SK-N-SH (cell line): ENCODE results near the gene TACC2. TPM values are rescaled to one million over a fixed set of nuclear protein-coding genes. Genes with fewer than 3 reads are reported as not detected.

Experiments
- CTCF ChIA-PET: fragments of 300-600, 350-600 bp; formaldehyde crosslinking; extraction: SDS; loops from one replicate; lab custom pipeline; 2021; lab: Yijun Ruan, JAX
- POLR2A ChIA-PET: fragments of 350-600 bp; sonication (Branson Sonifier 250); formaldehyde crosslinking; extraction: SDS; loops from one replicate; lab custom pipeline; 2020; ENCODE audit warnings: antibody characterized with exemption, inconsistent platforms; lab: Yijun Ruan, JAX
- DNase-seq: peaks from one replicate; pipeline ENCODE4 v3.0.0; 2012
- H2AFZ ChIP-seq: fragments of 200-600 bp; sonication (generic); 2 replicates; pipeline ENCODE4 v1.8.1; 2016; ENCODE audit warnings: antibody characterized with exemption, mild to moderate bottlenecking, low read depth
- H3F3A ChIP-seq: fragments of 200-600 bp; sonication (generic); replicated peaks from 2 replicates; pipeline ENCODE3; 2016; ENCODE audit warnings: antibody characterized with exemption, mild to moderate bottlenecking; ENCODE audit not compliant: insufficient read depth
- H3K27ac ChIP-seq, 2 experiments: fragments of 200-500 bp in 1 of 2; fragments of 200-600 bp in 1 of 2; sonication (Bioruptor generic) in 1 of 2; sonication (generic), shearing (Covaris generic) in 1 of 2; 2 replicates each; pipeline versions ENCODE4 v1.5.1 to v1.6.1; 2014 to 2016; ENCODE audit warnings: low read depth in 2 of 2, inconsistent platforms in 1 of 2, low read length in 1 of 2, mild to moderate bottlenecking in 1 of 2, mixed read lengths in 1 of 2
- H3K27me3 ChIP-seq: fragments of 200-600 bp; sonication (generic), shearing (Covaris generic); 2 replicates; pipeline ENCODE4 v1.6.1; 2016; ENCODE audit warnings: mixed run types; ENCODE audit not compliant: insufficient read depth
- H3K36me3 ChIP-seq, 2 experiments: fragments of 200-500 bp in 1 of 2; fragments of 200-600 bp in 1 of 2; sonication (Bioruptor generic) in 1 of 2; sonication (generic) in 1 of 2; replicated peaks in 1 of 2; 2 replicates each; pipeline versions ENCODE3 to v1.5.1; 2014 to 2016; ENCODE audit warnings: low read length in 1 of 2, mild to moderate bottlenecking in 1 of 2; ENCODE audit not compliant: insufficient read depth in 2 of 2, control insufficient read depth in 1 of 2
- H3K4me1 ChIP-seq, 2 experiments: fragments of 200-500 bp in 1 of 2; fragments of 200-600 bp in 1 of 2; sonication (Bioruptor generic) in 1 of 2; sonication (generic), shearing (Covaris generic) in 1 of 2; 2 replicates each; pipeline versions ENCODE4 v1.5.1 to v1.6.1; 2014 to 2016; ENCODE audit warnings: low read depth in 1 of 2, low read length in 1 of 2, mixed run types in 1 of 2; ENCODE audit not compliant: insufficient read depth in 2 of 2, control insufficient read depth in 1 of 2
- H3K4me2 ChIP-seq: fragments of 200-600 bp; sonication (generic), shearing (Covaris generic); 2 replicates; pipeline ENCODE4 v1.6.1; 2017; ENCODE audit warnings: mixed run types
- H3K4me3 ChIP-seq, 2 experiments: fragments of 200-500 bp in 1 of 2; fragments of 200-600 bp in 1 of 2; sonication (Bioruptor generic) in 1 of 2; sonication (generic), shearing (Covaris generic) in 1 of 2; 2 replicates each; pipeline versions ENCODE4 v1.5.1 to v1.8.1; 2014 to 2016; ENCODE audit warnings: low read depth in 2 of 2, inconsistent platforms in 1 of 2, low read length in 1 of 2, mild to moderate bottlenecking in 1 of 2, mixed read lengths in 1 of 2, moderate library complexity in 1 of 2
- H3K79me2 ChIP-seq: fragments of 200-600 bp; sonication (generic); 2 replicates; pipeline ENCODE4 v1.8.1; 2017; ENCODE audit warnings: mild to moderate bottlenecking; ENCODE audit not compliant: insufficient read depth
- H3K9ac ChIP-seq: fragments of 200-600 bp; sonication (generic); 2 replicates; pipeline ENCODE4 v1.6.1; 2017; ENCODE audit warnings: mixed run types
- H3K9me2 ChIP-seq: fragments of 200-600 bp; sonication (generic); 2 replicates; pipeline ENCODE4 v1.6.1; 2017; ENCODE audit warnings: mixed run types
- H3K9me3 ChIP-seq: fragments of 200-600 bp; sonication (generic); 2 replicates; pipeline ENCODE4 v1.6.1; 2017; ENCODE audit warnings: mixed run types, mild to moderate bottlenecking, moderate library complexity
- H4K20me1 ChIP-seq: fragments of 200-600 bp; sonication (generic); 2 replicates; pipeline ENCODE4 v1.6.1; 2017; ENCODE audit warnings: mild to moderate bottlenecking, mixed run types; ENCODE audit not compliant: insufficient read depth
- CHD2 ChIP-seq: fragments of 150-350 bp; IDR thresholded peaks from 2 replicates; pipeline ENCODE4 v1.6.1; 2018; ENCODE audit warnings: low read length; ENCODE audit not compliant: partially characterized antibody
- FOXJ3 ChIP-seq: sonication (generic); formaldehyde crosslinking; IDR thresholded peaks from 2 replicates; pipeline ENCODE4 v1.5.1; 2020; ENCODE audit warnings: mild to moderate bottlenecking, missing genetic modification reagents
- GATA2 ChIP-seq: sonication (generic); formaldehyde crosslinking; IDR thresholded peaks from 2 replicates; pipeline ENCODE4 v1.5.0; 2020; ENCODE audit warnings: mild to moderate bottlenecking, missing genetic modification reagents
- JUND ChIP-seq: IDR thresholded peaks from 2 replicates; pipeline ENCODE4 v1.4.0; 2012
- NFIC ChIP-seq: IDR thresholded peaks from 2 replicates; pipeline ENCODE4 v1.4.0; 2012; ENCODE audit warnings: borderline replicate concordance
- RXRA ChIP-seq: IDR thresholded peaks from 2 replicates; pipeline ENCODE4 v1.4.0; 2012; ENCODE audit warnings: low read depth, mild to moderate bottlenecking, borderline replicate concordance
- SIN3A ChIP-seq: IDR thresholded peaks from 2 replicates; pipeline ENCODE4 v1.6.1; 2012; ENCODE audit warnings: low read depth, mild to moderate bottlenecking, low read length, moderate library complexity, borderline replicate concordance
- TCF12 ChIP-seq: IDR thresholded peaks from 2 replicates; pipeline ENCODE4 v1.4.0; 2012
- YY1 ChIP-seq: IDR thresholded peaks from 2 replicates; pipeline ENCODE4 v1.4.0; 2012; ENCODE audit warnings: low read depth, mild to moderate bottlenecking
- WGBS: methylation state at CpG from one replicate; pipeline ENCODE4 v1.1.6; 2017; ENCODE audit warnings: low lambda C conversion rate; 5-methylcytosine and 5-hydroxymethylcytosine counted together
- polyA plus RNA-seq, 3 experiments: library from polyadenylated mRNA; depleted of rRNA; stranded (reverse); fragments of >200 nt; gene quantifications; 2 replicates each; pipeline ENCODE4 v1.2.3, GENCODE V29; 2012
- TF ChIP-seq, protein P1 (sequence below): IDR thresholded peaks from 2 replicates; pipeline ENCODE4 v1.4.0; 2012; ENCODE audit warnings: low read depth, borderline replicate concordance
- TF ChIP-seq, protein P2 (sequence below): IDR thresholded peaks from 2 replicates; pipeline ENCODE4; 2012
- TF ChIP-seq, protein P3 (sequence below): fragments of 150-350 bp; IDR thresholded peaks from 2 replicates; pipeline ENCODE4 v1.6.1; 2017; ENCODE audit warnings: antibody characterized with exemption, low read length, low read depth, borderline replicate concordance
- TF ChIP-seq, protein P4 (sequence below): IDR thresholded peaks from 2 replicates; pipeline ENCODE4 v1.4.0; 2012; ENCODE audit warnings: low read depth

TACC2 gene
- polyA plus RNA-seq, 1 of the 3 experiments (the other 2 are of a cell fraction), result 8.8 TPM

DNA sequence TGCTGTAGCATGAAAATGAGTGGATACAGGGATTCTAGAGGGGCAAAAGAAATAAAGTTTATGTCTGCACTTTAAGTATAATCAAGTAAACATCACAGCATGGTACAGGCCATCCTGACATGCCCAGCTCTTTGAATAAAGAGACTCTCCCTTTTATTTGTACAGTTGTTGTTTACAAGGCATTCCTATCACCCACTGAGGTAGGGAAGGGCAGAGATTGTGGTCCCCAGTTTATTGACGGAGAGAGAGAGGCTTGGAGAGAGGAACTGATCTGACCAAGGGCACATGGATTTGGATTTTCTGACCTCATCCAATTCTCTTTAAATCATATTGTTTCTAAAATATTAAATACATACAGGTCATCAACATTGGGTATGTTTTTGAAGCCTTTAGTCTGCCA, 53.9 kb downstream of the TACC2 start:
- Histone ChIP-seq H3K79me2 (no peaks in the 10 kb centered on the region), H3K4me3 (no peak overlapping the region), H3K4me1 (peaks cover 0 to 4% of the 10 kb centered on the region in 2 experiments; a peak in 1 of 4 replicates), H3K27ac (no peak overlapping the region), H3K36me3 (no peaks in the 10 kb centered on the region), H2AFZ (no peak overlapping the region), H3K9ac (no peak overlapping the region), H3K9me3 (no peaks in the 10 kb centered on the region), H3K4me2 (no peak overlapping the region), H3F3A (no peaks in the 10 kb centered on the region), H4K20me1 (no peaks in the 10 kb centered on the region), H3K27me3 (no peaks in the 10 kb centered on the region; the same call in 1 of the 2 replicates), H3K9me2 (no peaks in the 10 kb centered on the region)
- WGBS, result 82% methylated on average over 1 of the region's 1 CpG
- DNase-seq, result no peak
- TF ChIP-seq JUND (no peak), FOXJ3 (CRISPR knock-in tag) (no peak), TCF12 (no peak), CHD2 (no peak), RXRA (no peak), YY1 (no peak), GATA2 (CRISPR knock-in tag) (no peak)
- TF ChIP-seq, protein P1, sequence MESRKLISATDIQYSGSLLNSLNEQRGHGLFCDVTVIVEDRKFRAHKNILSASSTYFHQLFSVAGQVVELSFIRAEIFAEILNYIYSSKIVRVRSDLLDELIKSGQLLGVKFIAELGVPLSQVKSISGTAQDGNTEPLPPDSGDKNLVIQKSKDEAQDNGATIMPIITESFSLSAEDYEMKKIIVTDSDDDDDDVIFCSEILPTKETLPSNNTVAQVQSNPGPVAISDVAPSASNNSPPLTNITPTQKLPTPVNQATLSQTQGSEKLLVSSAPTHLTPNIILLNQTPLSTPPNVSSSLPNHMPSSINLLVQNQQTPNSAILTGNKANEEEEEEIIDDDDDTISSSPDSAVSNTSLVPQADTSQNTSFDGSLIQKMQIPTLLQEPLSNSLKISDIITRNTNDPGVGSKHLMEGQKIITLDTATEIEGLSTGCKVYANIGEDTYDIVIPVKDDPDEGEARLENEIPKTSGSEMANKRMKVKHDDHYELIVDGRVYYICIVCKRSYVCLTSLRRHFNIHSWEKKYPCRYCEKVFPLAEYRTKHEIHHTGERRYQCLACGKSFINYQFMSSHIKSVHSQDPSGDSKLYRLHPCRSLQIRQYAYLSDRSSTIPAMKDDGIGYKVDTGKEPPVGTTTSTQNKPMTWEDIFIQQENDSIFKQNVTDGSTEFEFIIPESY, result no peak
- TF ChIP-seq, protein P2, sequence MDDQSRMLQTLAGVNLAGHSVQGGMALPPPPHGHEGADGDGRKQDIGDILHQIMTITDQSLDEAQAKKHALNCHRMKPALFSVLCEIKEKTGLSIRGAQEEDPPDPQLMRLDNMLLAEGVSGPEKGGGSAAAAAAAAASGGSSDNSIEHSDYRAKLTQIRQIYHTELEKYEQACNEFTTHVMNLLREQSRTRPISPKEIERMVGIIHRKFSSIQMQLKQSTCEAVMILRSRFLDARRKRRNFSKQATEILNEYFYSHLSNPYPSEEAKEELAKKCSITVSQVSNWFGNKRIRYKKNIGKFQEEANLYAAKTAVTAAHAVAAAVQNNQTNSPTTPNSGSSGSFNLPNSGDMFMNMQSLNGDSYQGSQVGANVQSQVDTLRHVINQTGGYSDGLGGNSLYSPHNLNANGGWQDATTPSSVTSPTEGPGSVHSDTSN, result no peak
- ChIA-PET CTCF (interaction anchor here (1.0 kb wide), 1 partner anchor 9 kb away, joined by 3 read pairs; no protein-coding TSS in a partner anchor), POLR2A (no interaction called here)

DNA sequence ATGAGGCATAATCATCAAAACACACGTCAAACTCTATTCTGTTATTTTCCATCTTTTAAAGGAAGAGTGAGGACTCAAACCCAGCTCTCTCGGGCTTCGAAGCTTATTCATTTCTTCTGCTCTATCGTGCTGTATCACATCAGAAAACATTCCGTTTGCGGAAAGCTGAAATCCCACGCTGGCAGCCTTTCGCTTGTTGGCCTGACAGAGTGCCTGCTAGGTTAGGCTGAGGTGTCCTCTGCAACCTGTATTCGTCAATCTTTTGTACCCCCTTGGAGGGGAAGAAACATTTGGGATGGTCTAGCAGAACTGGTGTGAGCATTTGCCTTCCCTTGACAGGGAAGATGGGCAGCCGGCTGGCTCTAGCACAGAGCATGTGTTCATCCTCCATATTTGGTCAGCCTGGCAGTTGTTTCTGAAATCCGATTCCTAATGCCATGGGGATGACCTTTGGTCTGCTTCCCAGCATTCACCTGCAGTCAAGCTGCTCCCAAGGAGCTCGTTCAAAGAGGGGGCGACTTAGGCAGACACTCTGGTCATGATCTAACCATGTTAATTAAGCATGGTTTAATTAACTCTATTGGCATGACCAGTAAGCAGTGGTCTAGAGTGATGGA, 55.2 kb downstream of the TACC2 start:
- DNase-seq, result no peak
- TF ChIP-seq, protein P3, sequence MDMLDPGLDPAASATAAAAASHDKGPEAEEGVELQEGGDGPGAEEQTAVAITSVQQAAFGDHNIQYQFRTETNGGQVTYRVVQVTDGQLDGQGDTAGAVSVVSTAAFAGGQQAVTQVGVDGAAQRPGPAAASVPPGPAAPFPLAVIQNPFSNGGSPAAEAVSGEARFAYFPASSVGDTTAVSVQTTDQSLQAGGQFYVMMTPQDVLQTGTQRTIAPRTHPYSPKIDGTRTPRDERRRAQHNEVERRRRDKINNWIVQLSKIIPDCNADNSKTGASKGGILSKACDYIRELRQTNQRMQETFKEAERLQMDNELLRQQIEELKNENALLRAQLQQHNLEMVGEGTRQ, result no peak
- TF ChIP-seq GATA2 (CRISPR knock-in tag) (no peak), NFIC (no peak), SIN3A (no peak)
- TF ChIP-seq, protein P4, sequence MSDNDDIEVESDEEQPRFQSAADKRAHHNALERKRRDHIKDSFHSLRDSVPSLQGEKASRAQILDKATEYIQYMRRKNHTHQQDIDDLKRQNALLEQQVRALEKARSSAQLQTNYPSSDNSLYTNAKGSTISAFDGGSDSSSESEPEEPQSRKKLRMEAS, result no peak
- ChIA-PET POLR2A (no interaction called here), CTCF (interaction anchor here (0.9 to 2.0 kb wide), 2 partner anchors 15 to 17 kb away, joined by 3 to 5 read pairs; no protein-coding TSS in a partner anchor)
- H3K9me2 ChIP-seq, result no peaks in the 10 kb centered on the region
- H4K20me1 ChIP-seq, result no peaks in the 10 kb centered on the region
- no peak overlapping the region for H2AFZ ChIP-seq
- no peak overlapping the region for H3K27ac ChIP-seq
- H3K4me1 ChIP-seq, result peaks cover 0 to 4% of the 10 kb centered on the region in 2 experiments; a peak in 1 of 4 replicates
- H3K4me3 ChIP-seq, result no peak overlapping the region
- WGBS, result 72% methylated on average over 13 of the region's 13 CpGs
- no peak overlapping the region for H3K9ac ChIP-seq
- H3K4me2 ChIP-seq, result no peak overlapping the region
- no peaks in the 10 kb centered on the region for H3K27me3 ChIP-seq
- no peaks in the 10 kb centered on the region for H3K36me3 ChIP-seq
- no peaks in the 10 kb centered on the region for H3K9me3 ChIP-seq
- H3K79me2 ChIP-seq, result no peaks in the 10 kb centered on the region
- no peaks in the 10 kb centered on the region for H3F3A ChIP-seq
